GM12874 (cell line): ENCODE results near the gene ATOH7.
A peak's percentile ranks its signal among the peaks of the same experiment; 100 is the strongest.

Experiments used
- CTCF ChIP-seq: IDR thresholded peaks from 2 replicates; pipeline ENCODE4 v1.5.1; 2011; ENCODE audit warnings: low read depth, mild to moderate bottlenecking, control low read depth, low read length, moderate library complexity; ENCODE audit not compliant: insufficient read depth

Gene ATOH7

GRCh38 chr10:68239596-68240150 lies 7.8 kb upstream of the ATOH7 start:
- TF ChIP-seq CTCF: no peak

DNA sequence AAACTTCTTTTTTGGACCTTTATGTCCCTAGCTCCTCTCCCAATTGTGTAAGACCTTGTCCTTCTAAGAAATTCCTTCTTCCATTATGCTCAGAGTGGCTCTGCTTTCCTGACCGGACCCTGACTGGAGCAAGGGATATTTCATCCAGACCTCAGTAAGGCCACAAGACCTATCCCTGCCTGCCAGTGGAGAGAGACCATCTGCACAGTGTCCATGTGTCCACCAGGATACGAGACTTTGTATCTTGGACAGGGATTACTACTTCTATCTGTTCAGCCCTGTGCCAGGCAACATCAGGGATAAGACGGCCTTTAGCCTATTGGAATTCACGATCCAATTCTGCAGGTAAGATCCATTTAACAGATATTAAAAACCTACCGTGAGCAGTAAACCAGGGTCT lies 7.2 kb upstream of the ATOH7 start:
- TF ChIP-seq CTCF: no peak

DNA sequence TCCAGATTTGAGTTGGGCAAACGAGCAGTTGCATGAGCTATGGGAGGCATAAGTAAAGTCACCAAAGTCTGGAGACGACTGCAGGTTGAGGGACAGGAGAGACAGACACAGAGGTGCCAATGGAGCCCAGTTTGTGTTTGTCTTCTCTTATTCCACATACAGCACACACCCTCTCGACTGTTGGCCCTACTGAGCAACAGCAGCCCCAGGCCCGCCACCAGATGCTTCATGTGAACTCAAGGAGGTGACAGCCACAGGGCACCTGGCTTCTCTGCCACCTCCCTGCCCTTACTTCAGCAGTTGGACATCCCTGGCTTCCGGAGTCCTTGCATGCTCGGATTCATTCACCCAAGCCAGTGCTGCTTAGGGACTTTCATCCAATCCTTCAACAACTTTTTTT lies 6.5 kb upstream of the ATOH7 start:
- no peak for TF ChIP-seq CTCF

GRCh38 chr10:68237173-68237572 lies 5.3 kb upstream of the ATOH7 start:
- TF ChIP-seq CTCF: no peak

- TF ChIP-seq CTCF: no peak
These were observed 3.7 kb upstream of the ATOH7 start for GRCh38 chr10:68235581-68235980.

- no peak for TF ChIP-seq CTCF
These were observed 3.2 kb upstream of the ATOH7 start for GRCh38 chr10:68235111-68235510.

- no peak for TF ChIP-seq CTCF
These were observed 1.1 kb upstream of the ATOH7 start for GRCh38 chr10:68233046-68233445.

DNA sequence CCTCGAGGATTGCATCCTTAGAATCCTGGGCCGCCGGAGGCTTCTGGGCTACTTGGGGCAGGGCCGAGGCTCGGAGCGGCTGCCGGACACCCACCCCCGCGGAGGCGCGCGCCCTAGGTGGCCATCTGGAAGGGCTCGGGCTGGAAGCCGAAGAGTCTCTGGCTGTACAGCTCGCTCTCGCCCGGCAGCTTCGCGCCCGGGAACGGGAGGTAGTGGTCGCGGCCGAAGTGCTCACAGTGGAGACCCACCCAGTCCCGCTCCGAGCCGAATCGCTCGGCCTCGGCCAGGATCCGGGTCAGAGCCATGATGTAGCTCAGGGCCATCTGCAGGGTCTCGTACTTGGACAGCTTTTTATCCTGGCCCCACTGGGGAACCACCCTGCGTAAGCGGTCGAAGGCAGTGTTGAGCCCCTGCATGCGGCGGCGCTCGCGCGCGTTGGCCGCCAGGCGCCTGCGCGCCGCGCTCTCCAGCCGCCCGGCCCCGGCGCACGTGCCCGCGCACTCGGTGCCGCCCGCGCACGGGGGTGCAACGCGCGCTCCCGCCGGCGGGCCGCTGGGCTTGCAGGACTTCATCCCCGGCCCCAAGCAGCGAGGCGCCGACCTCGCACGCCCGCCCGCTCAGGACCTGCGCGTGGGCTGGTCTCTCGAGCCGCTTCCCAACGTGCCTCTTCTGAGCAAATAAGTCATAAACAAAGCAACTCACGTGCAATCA lies 652 bp downstream of the ATOH7 start:
- TF ChIP-seq CTCF: peak; percentile 49; the same call in 1 of the 2 replicates
